ENCODE data around the gene ZNF558.
"Not testable (repeated sequence)": the region's sequence is repeated elsewhere in the genome, so short reads cannot be mapped to it uniquely, and the experiment has no call there.

The ZNF558 gene

GRCh38 chr19:8806661-8807060 lies 25.4 kb downstream of the ZNF558 start:
- no peak for DNase-seq (ENCODE audit: low read depth in 2 of 2)

- no peak for DNase-seq (ENCODE audit: low read depth in 2 of 2)
Measured at GRCh38 chr19:8794823-8795222, 37.3 kb downstream of the ZNF558 start.

- DNase-seq (ENCODE audit: low read depth in 2 of 2) = not testable (repeated sequence)
Measured at GRCh38 chr19:8773587-8773986, 58.5 kb downstream of the ZNF558 start.

- DNase-seq (ENCODE audit: low read depth in 2 of 2) = not testable (repeated sequence)
Measured at GRCh38 chr19:8769265-8769664, 62.8 kb downstream of the ZNF558 start.

GRCh38 chr19:8767257-8767656 lies 64.8 kb downstream of the ZNF558 start:
- not testable (repeated sequence) for DNase-seq (ENCODE audit: low read depth in 2 of 2)

All from stimulated activated CD4-positive, alpha-beta T cell treated with anti-CD3 and anti-CD28 coated beads, Interleukin-1b, Interleukin-23, amount 100 ng/mL, for 4 hours (primary cell).